Measurements from ENCODE around the gene RAB3B.

Gene RAB3B

GRCh38 chr1:52002038-52002917 is 11.8 kb upstream of the RAB3B start:
- no peak for TF ChIP-seq GATA2 (IDR thresholded peaks at IDR 0.05; ENCODE audit: low read depth, low read length)
- TF ChIP-seq GATA3 (IDR thresholded peaks at IDR 0.05; ENCODE audit: low read depth, low read length): no peak

GRCh38 chr1:51998701-51999100 is 8.2 kb upstream of the RAB3B start:
- TF ChIP-seq GATA2 (IDR thresholded peaks at IDR 0.05; ENCODE audit: low read depth, low read length) (no peak), GATA3 (IDR thresholded peaks at IDR 0.05; ENCODE audit: low read depth, low read length) (no peak)

- TF ChIP-seq GATA2 (IDR thresholded peaks at IDR 0.05; ENCODE audit: low read depth, low read length): no peak
- no peak for TF ChIP-seq GATA3 (IDR thresholded peaks at IDR 0.05; ENCODE audit: low read depth, low read length)
Measured at GRCh38 chr1:51997974-51998382, 7.5 kb upstream of the RAB3B start.

- TF ChIP-seq GATA3 (IDR thresholded peaks at IDR 0.05; ENCODE audit: low read depth, low read length): no peak
Measured at GRCh38 chr1:51989582-51990477, 670 bp downstream of the RAB3B start.

GRCh38 chr1:51988254-51988653 is 2.2 kb downstream of the RAB3B start:
- TF ChIP-seq GATA3 (IDR thresholded peaks at IDR 0.05; ENCODE audit: low read depth, low read length) (no peak), GATA2 (IDR thresholded peaks at IDR 0.05; ENCODE audit: low read depth, low read length) (no peak)

GRCh38 chr1:51986718-51987117 is 3.8 kb downstream of the RAB3B start:
- TF ChIP-seq GATA3 (IDR thresholded peaks at IDR 0.05; ENCODE audit: low read depth, low read length) (peak; percentile 46; the same call in 1 of the 2 replicates), GATA2 (IDR thresholded peaks at IDR 0.05; ENCODE audit: low read depth, low read length) (peak; percentile 83)

- TF ChIP-seq GATA2 (IDR thresholded peaks at IDR 0.05; ENCODE audit: low read depth, low read length): no peak
- TF ChIP-seq GATA3 (IDR thresholded peaks at IDR 0.05; ENCODE audit: low read depth, low read length): no peak
Measured at GRCh38 chr1:51982161-51982560, 8.3 kb downstream of the RAB3B start.

- no peak for TF ChIP-seq GATA2 (IDR thresholded peaks at IDR 0.05; ENCODE audit: low read depth, low read length)
- no peak for TF ChIP-seq GATA3 (IDR thresholded peaks at IDR 0.05; ENCODE audit: low read depth, low read length)
Measured at GRCh38 chr1:51981555-51981954, 8.9 kb downstream of the RAB3B start.

GRCh38 chr1:51978099-51978498 is 12.4 kb downstream of the RAB3B start:
- no peak for TF ChIP-seq GATA3 (IDR thresholded peaks at IDR 0.05; ENCODE audit: low read depth, low read length)
- no peak for TF ChIP-seq GATA2 (IDR thresholded peaks at IDR 0.05; ENCODE audit: low read depth, low read length)

- TF ChIP-seq GATA2 (IDR thresholded peaks at IDR 0.05; ENCODE audit: low read depth, low read length): no peak
- TF ChIP-seq GATA3 (IDR thresholded peaks at IDR 0.05; ENCODE audit: low read depth, low read length): no peak
Measured at GRCh38 chr1:51976846-51977602, 13.5 kb downstream of the RAB3B start.

- TF ChIP-seq GATA3 (IDR thresholded peaks at IDR 0.05; ENCODE audit: low read depth, low read length) (no peak), GATA2 (IDR thresholded peaks at IDR 0.05; ENCODE audit: low read depth, low read length) (no peak)
Measured at GRCh38 chr1:51973587-51974474, 16.7 kb downstream of the RAB3B start.

GRCh38 chr1:51969038-51969705 is 21.3 kb downstream of the RAB3B start:
- TF ChIP-seq GATA2 (IDR thresholded peaks at IDR 0.05; ENCODE audit: low read depth, low read length) (no peak), GATA3 (IDR thresholded peaks at IDR 0.05; ENCODE audit: low read depth, low read length) (no peak)
